Thoracic aorta (tissue), 2 donors: ENCODE results near the gene HOXD1. TPM values are rescaled to one million over a fixed set of nuclear protein-coding genes. Genes with fewer than 3 reads are reported as not detected.

Source experiments
- ATAC-seq: fragments of 150-250 bp; one replicate; pipeline ENCODE4 v1.8.0; 2017; ENCODE audit warnings: low read depth; ENCODE audit not compliant: insufficient number of reproducible peaks, low FRiP score
- DNase-seq: peaks from one replicate; pipeline ENCODE4 v3.0.0-alpha.2; 2020; ENCODE audit warnings: low spot score
- H3K27ac ChIP-seq, 2 donors: fragments of 200-600 bp; sonication (generic); 1 replicate in 1 of 2; 2 replicates in 1 of 2; pipeline ENCODE4 v1.5.1; 2016; ENCODE audit warnings: mild to moderate bottlenecking in 2 of 2, moderate library complexity in 2 of 2
- H3K27me3 ChIP-seq: fragments of 200-600 bp; sonication (generic); replicated peaks from 2 replicates; pipeline ENCODE4 v1.6.0; 2016; ENCODE audit warnings: mild to moderate bottlenecking; ENCODE audit not compliant: insufficient read depth
- H3K36me3 ChIP-seq: fragments of 200-600 bp; sonication (generic); one replicate; pipeline ENCODE4 v1.5.1; 2016
- H3K4me1 ChIP-seq, 2 donors: fragments of 200-600 bp; sonication (generic); 1 replicate in 1 of 2; 2 replicates in 1 of 2; pipeline versions ENCODE4 v1.5.1 to v1.6.0; 2016; ENCODE audit warnings: low read depth in 2 of 2, mild to moderate bottlenecking in 1 of 2; ENCODE audit not compliant: control insufficient read depth in 1 of 2
- H3K4me3 ChIP-seq: fragments of 200-600 bp; sonication (generic); 2 replicates; pipeline ENCODE4 v1.5.1; 2016; ENCODE audit warnings: mild to moderate bottlenecking
- H3K9me3 ChIP-seq: fragments of 200-600 bp; sonication (generic); 2 replicates; pipeline ENCODE4 v1.5.1; 2016
- total RNA-seq, 2 donors: library from RNA; depleted of rRNA; stranded (reverse); fragments of >200 nt; gene quantifications; one replicate each; pipeline versions ENCODE4 v1.1.0 to v1.2.3, GENCODE V29; 2016
- TF ChIP-seq, protein P1 (sequence below): fragments of 200-600 bp; sonication (generic); IDR thresholded peaks from one replicate; pipeline ENCODE4 v1.5.1; 2019; ENCODE audit warnings: antibody characterized with exemption

Gene HOXD1
- total RNA-seq, 2 donors from 2014 or later, result 0.71 TPM; not detected in 1

DNA sequence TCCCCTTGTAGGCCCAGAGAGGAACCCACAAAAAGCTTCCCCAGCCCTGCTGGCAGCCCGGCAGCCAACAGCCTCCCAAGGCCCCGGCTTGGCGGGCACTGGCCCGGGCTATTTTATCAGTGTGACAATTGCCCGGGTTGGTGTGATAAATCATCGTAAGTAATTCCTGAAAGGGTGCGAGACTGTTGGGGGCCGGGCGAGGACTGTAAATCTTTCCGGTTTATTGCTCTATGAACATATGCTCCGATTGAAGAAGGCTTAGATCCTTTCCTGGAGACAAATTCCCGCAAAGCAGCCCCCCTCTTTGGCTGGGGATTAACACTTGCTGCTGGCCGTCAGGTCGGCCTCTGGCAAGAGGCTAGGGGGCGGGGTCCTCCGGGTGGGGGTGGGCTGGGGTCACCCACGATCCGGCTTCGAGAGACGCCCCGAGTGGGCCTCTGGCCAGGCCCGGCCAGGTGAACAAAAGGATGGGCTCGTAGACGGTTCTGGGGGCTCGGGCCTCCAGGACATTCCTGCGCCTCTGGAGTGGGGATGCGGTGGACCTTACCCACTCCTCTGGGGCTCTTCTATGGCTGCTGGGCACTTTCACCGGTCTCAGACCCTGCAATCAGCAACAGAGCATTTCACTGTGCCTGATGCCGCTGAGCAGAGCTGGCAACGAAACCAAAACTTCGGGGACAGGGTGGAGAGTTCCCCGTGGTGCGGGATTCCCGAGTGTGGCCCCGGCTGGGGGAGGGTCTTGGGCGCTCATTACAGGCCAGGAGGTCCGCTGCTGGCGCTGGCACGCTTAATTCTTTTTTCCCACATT, 29.4 kb upstream of the HOXD1 start:
- ATAC-seq (no peak), DNase-seq (no peak)
- TF ChIP-seq, protein P1, sequence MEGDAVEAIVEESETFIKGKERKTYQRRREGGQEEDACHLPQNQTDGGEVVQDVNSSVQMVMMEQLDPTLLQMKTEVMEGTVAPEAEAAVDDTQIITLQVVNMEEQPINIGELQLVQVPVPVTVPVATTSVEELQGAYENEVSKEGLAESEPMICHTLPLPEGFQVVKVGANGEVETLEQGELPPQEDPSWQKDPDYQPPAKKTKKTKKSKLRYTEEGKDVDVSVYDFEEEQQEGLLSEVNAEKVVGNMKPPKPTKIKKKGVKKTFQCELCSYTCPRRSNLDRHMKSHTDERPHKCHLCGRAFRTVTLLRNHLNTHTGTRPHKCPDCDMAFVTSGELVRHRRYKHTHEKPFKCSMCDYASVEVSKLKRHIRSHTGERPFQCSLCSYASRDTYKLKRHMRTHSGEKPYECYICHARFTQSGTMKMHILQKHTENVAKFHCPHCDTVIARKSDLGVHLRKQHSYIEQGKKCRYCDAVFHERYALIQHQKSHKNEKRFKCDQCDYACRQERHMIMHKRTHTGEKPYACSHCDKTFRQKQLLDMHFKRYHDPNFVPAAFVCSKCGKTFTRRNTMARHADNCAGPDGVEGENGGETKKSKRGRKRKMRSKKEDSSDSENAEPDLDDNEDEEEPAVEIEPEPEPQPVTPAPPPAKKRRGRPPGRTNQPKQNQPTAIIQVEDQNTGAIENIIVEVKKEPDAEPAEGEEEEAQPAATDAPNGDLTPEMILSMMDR, result no peak
- H3K27me3 ChIP-seq, result no peaks in the 10 kb centered on the region
- peak overlapping the region; percentile 44 for H3K4me3 ChIP-seq
- no peak overlapping the region for H3K27ac ChIP-seq
- peaks cover 4% of the 10 kb centered on the region for H3K36me3 ChIP-seq
- peaks cover 3 to 30% of the 10 kb centered on the region in 2 donors for H3K4me1 ChIP-seq
- H3K9me3 ChIP-seq, result no peaks in the 10 kb centered on the region

DNA sequence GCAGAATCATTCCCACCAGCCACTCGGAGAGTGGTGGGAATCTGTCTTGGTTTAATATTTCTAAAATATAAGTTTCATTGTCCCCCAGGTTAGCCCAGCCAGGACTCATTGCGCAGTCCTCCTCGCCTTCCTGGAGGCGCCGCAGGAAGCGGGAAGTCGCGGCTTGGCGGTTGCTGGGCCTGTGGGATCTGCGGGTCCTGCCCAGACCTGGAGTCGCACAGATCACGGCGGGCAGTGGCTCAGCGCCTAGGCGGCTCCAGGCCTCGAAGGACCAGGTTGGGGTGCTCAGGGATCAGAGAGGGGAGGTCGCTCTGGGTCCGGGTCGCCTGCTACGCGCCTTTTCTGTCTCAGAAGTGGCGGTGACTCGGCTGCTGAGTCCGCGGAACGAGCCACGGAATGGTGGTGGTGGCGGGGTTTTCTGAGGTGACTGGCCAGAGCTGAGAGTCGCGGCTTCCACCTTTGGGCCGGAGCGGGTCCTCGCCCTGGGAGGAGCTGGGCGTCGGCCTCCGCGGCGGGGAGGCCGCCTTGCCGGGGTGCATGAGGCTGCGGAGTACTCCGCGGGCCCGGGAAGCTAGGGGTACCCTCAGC, 28.7 kb upstream of the HOXD1 start:
- Histone ChIP-seq H3K36me3 (peaks cover 2% of the 10 kb centered on the region), H3K4me3 (peak overlapping the region; percentile 44), H3K9me3 (no peaks in the 10 kb centered on the region), H3K27ac (no peak overlapping the region), H3K4me1 (peaks cover 3 to 30% of the 10 kb centered on the region in 2 donors), H3K27me3 (no peaks in the 10 kb centered on the region)
- DNase-seq (no peak), ATAC-seq (no peak)
- TF ChIP-seq, protein P1, result no peak

DNA sequence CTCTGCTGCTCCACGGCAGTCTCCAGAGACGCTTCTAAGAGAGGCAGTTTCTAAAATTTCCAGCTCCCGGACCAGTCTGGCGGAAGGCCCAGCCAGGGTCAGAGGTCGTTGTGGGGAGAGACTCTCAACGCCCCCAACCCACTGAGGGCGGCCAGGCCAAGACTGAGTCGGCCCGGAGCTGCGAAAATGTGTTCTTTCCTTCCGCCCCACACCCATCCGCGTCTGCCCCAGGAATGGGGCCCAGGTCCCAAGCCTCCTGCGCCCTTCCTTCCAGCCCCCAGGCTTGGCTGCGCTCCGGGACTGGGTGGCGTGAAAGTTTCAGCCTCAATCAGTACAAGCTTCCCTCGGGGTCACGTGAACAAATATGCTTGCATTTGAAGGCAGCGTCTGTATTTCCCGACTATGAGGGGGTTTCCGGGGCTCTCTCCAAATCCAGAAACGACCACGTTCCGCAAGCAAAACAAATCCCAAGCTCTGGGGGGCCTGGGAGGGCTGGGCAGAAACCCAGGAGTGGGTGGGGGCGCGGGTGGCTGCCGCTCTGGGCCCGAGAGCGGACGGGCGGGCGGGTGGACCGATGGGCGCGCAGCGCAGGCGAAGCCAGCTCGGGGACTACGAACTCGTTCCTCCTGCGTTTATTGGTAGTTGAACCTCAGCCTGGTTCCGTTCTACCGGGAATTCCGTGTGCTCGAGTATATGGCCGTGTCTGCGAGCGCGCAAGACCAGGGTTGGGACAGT, 28.1 kb upstream of the HOXD1 start:
- Histone ChIP-seq H3K27ac (no peak overlapping the region), H3K36me3 (no peaks in the 10 kb centered on the region), H3K4me1 (peaks cover 3 to 30% of the 10 kb centered on the region in 2 donors), H3K9me3 (no peaks in the 10 kb centered on the region), H3K27me3 (no peaks in the 10 kb centered on the region), H3K4me3 (peak overlapping the region; percentile 44)
- no peak for ATAC-seq
- TF ChIP-seq, protein P1, result no peak
- DNase-seq, result no peak

DNA sequence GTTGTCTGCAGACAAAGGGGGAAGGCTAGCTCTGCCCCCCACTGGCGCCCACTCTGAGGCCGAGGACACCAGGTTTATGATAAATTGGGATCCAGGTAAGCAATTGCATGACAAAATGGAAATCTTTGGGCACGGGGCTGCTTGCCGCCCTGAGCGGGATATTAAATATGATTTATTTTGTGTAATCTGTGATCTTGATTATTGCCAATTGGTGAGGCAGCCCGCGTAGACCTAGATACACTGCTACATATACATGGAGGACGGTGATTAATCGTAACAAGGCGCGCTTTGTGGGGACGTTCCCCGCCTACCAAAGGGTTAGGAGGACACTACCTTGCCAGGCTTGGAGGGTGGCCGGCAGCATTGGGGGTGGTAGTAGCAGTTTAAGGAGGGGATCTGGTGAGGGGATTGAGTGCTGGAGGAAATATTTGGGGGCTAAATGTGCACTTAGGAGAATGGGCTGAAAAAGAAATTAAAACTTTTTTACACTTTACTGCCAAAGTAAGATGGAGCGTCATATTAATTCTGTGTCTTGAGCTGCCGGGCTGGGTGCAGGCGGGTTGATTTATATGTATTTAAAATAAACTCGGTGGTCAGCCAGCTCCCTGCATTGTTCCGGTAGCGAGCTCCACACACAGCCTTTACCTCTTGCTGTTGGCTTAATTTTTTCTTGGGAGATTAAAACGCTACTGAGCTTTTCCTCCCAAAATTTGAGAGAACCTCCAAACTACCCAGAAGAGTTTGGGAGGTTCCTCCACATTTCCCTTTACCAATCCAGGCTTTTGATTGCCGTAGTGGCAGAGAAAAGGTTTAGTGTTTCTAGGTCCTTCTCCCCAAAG, 27.3 kb upstream of the HOXD1 start:
- TF ChIP-seq, protein P1, result no peak
- peaks cover 3 to 30% of the 10 kb centered on the region in 2 donors for H3K4me1 ChIP-seq
- H3K9me3 ChIP-seq, result no peaks in the 10 kb centered on the region
- DNase-seq, result no peak
- no peaks in the 10 kb centered on the region for H3K27me3 ChIP-seq
- H3K36me3 ChIP-seq, result no peaks in the 10 kb centered on the region
- peak overlapping the region; percentile 44 for H3K4me3 ChIP-seq
- no peak for ATAC-seq
- H3K27ac ChIP-seq, result no peak overlapping the region
